ENCODE results near the gene GNA14. TPM values are rescaled to one million over a fixed set of nuclear protein-coding genes. Genes with fewer than 3 reads are reported as not detected.

GNA14 gene
- total RNA-seq, 1 experiment from 2014 or later, result 1.2 TPM

DNA sequence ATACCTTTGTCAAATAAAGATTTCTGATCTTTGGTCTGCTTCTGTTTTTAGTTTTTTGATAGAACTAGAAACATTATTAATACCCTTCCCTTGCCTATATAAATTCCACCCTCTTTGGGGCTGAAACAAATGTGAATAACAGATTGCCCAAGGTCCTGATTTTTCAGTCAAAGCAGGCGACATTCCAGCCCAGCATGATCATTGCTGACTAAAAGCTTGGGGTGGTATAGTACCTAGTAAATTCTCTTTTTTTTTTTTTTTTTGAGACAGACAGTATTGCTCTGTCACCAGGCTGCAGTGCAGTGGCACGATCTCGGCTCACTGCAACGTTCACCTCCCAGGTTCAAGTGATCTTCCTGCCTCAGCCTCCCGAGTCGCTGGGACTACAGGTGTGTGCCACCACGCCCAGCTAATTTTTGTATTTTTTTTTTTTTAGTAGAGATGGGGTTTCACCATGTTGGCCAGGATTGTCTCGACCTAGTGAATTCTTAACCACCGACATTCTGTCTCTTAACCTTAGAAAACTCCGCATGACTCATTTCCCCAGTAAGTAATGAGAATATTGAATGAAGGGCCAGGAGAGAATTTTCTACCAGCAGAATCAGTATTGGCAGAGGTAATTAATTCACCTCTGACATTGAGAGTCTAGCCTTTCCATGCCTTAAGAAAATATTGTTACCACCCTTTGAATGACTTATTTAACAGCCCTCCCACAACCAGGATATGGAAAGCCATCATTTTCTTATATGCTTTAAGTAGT, 226.4 kb downstream of the GNA14 start:
- H3K9ac ChIP-seq (ENCODE audit: low read length), result no peak overlapping the region
- no peak overlapping the region for H3K27ac ChIP-seq (ENCODE audit: low read length)
- H3K9me3 ChIP-seq (ENCODE audit: low read length), result no peaks in the 10 kb centered on the region
- DNase-seq (no peak), ATAC-seq (no peak)
- H3K4me3 ChIP-seq (ENCODE audit: low read length), result no peak overlapping the region
- TF ChIP-seq EZH2 (IDR thresholded peaks at IDR 0.05; ENCODE audit: low read length, unreplicated experiment), result no peak
- TF ChIP-seq, protein P1, sequence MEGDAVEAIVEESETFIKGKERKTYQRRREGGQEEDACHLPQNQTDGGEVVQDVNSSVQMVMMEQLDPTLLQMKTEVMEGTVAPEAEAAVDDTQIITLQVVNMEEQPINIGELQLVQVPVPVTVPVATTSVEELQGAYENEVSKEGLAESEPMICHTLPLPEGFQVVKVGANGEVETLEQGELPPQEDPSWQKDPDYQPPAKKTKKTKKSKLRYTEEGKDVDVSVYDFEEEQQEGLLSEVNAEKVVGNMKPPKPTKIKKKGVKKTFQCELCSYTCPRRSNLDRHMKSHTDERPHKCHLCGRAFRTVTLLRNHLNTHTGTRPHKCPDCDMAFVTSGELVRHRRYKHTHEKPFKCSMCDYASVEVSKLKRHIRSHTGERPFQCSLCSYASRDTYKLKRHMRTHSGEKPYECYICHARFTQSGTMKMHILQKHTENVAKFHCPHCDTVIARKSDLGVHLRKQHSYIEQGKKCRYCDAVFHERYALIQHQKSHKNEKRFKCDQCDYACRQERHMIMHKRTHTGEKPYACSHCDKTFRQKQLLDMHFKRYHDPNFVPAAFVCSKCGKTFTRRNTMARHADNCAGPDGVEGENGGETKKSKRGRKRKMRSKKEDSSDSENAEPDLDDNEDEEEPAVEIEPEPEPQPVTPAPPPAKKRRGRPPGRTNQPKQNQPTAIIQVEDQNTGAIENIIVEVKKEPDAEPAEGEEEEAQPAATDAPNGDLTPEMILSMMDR (conservative IDR thresholded peaks at IDR 0.05; ENCODE audit: low read depth, low read length), result no peak
- TF ChIP-seq EZH2phosphoT487 (IDR thresholded peaks at IDR 0.05; ENCODE audit: borderline replicate concordance, low read length), result no peak
- H4K20me1 ChIP-seq (ENCODE audit: low read length), result no peaks in the 10 kb centered on the region
- intact Hi-C loops (cut with micrococcal nuclease), result no loop called here
- no peaks in the 10 kb centered on the region for H3K79me2 ChIP-seq (ENCODE audit: low read length)
- no peak overlapping the region for H3K4me2 ChIP-seq (ENCODE audit: low read length)
- H3K9me2 ChIP-seq (replicated peaks; ENCODE audit: low read length), result no peaks in the 10 kb centered on the region
- H3F3A ChIP-seq (ENCODE audit: low read length, unreplicated experiment), result no peaks in the 10 kb centered on the region
- BruUV-seq (replicated peaks), result no TSS peak
- POLR2A ChIA-PET (ENCODE audit: unreplicated experiment), result no interaction called here
- CTCF ChIA-PET, result no interaction called here
- H2AFZ ChIP-seq (ENCODE audit: low read length), result no peak overlapping the region
- peaks cover 8% of the 10 kb centered on the region for H3K4me1 ChIP-seq (ENCODE audit: insufficient read depth, low read length)
- H3K36me3 ChIP-seq (ENCODE audit: low read depth, low read length), result no peaks in the 10 kb centered on the region
- no peaks in the 10 kb centered on the region for H3K27me3 ChIP-seq (ENCODE audit: low read length)

DNA sequence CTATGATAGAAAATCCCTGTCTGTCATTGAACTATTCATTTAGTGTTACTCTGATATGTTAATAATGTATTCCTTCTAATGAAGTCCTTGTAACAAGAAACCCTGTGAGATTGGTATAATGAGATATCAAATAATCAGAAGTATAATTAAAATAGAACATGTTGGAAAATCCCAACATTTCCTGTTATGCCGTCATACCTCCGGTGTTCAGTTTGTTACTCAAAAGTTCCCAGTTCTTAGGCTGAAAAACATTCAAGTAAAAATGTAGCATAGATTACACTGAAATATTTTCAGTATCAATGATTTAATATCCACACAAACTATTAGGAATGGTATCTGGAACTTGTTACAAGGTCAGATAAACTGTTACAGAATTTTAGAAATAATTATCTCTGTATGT, 227.5 kb downstream of the GNA14 start:
- ATAC-seq, result no peak
- Histone ChIP-seq H3K9me2 (replicated peaks; ENCODE audit: low read length) (no peaks in the 10 kb centered on the region), H3K9me3 (ENCODE audit: low read length) (no peaks in the 10 kb centered on the region), H3K4me2 (ENCODE audit: low read length) (no peak overlapping the region), H3K4me3 (ENCODE audit: low read length) (no peak overlapping the region), H3K27ac (ENCODE audit: low read length) (no peak overlapping the region), H2AFZ (ENCODE audit: low read length) (no peak overlapping the region), H3K79me2 (ENCODE audit: low read length) (no peaks in the 10 kb centered on the region), H3F3A (ENCODE audit: low read length, unreplicated experiment) (no peaks in the 10 kb centered on the region), H3K9ac (ENCODE audit: low read length) (no peak overlapping the region), H4K20me1 (ENCODE audit: low read length) (no peaks in the 10 kb centered on the region), H3K27me3 (ENCODE audit: low read length) (no peaks in the 10 kb centered on the region), H3K36me3 (ENCODE audit: low read depth, low read length) (no peaks in the 10 kb centered on the region), H3K4me1 (ENCODE audit: insufficient read depth, low read length) (peaks cover 8% of the 10 kb centered on the region)
- ChIA-PET POLR2A (ENCODE audit: unreplicated experiment) (no interaction called here), CTCF (no interaction called here)
- TF ChIP-seq, protein P1 (conservative IDR thresholded peaks at IDR 0.05; ENCODE audit: low read depth, low read length), result no peak
- TF ChIP-seq EZH2phosphoT487 (IDR thresholded peaks at IDR 0.05; ENCODE audit: borderline replicate concordance, low read length) (no peak), EZH2 (IDR thresholded peaks at IDR 0.05; ENCODE audit: low read length, unreplicated experiment) (no peak)
- no TSS peak for BruUV-seq (replicated peaks)
- intact Hi-C loops (cut with micrococcal nuclease), result no loop called here
- DNase-seq, result no peak

DNA sequence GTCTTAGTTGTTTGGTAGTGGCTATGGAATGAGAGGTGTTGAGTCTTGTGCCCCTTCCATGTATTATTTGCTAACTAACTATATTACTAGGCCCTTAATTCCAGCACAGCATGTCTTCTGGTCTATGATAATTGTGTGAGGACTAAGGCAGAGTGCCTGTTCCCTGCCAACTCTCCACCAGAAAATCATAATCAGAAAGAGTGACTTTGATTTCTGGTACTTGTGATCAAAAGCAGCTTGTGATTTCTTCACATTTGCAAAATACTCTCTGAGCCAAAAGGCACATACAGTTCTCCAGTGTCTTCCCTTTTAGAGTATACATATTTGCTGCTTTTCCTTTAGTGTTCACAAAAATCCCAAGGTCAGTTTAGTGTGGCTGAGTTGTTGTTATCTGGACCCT, 229.9 kb downstream of the GNA14 start:
- H3K9ac ChIP-seq (ENCODE audit: low read length), result no peak overlapping the region
- no peak for DNase-seq
- no peaks in the 10 kb centered on the region for H3F3A ChIP-seq (ENCODE audit: low read length, unreplicated experiment)
- ChIA-PET CTCF (no interaction called here), POLR2A (ENCODE audit: unreplicated experiment) (interaction anchor here (0.6 kb wide), 1 partner anchor 78 kb away, joined by 4 read pairs; no protein-coding TSS in a partner anchor)
- no peaks in the 10 kb centered on the region for H3K79me2 ChIP-seq (ENCODE audit: low read length)
- H3K9me3 ChIP-seq (ENCODE audit: low read length), result no peaks in the 10 kb centered on the region
- no peaks in the 10 kb centered on the region for H3K9me2 ChIP-seq (replicated peaks; ENCODE audit: low read length)
- no peaks in the 10 kb centered on the region for H4K20me1 ChIP-seq (ENCODE audit: low read length)
- TF ChIP-seq EZH2 (IDR thresholded peaks at IDR 0.05; ENCODE audit: low read length, unreplicated experiment) (no peak), EZH2phosphoT487 (IDR thresholded peaks at IDR 0.05; ENCODE audit: borderline replicate concordance, low read length) (no peak)
- TF ChIP-seq, protein P1 (conservative IDR thresholded peaks at IDR 0.05; ENCODE audit: low read depth, low read length), result no peak
- peaks cover 8% of the 10 kb centered on the region for H3K4me1 ChIP-seq (ENCODE audit: insufficient read depth, low read length)
- no peak for ATAC-seq
- no TSS peak for BruUV-seq (replicated peaks)
- no peak overlapping the region for H3K4me2 ChIP-seq (ENCODE audit: low read length)
- no peak overlapping the region for H3K4me3 ChIP-seq (ENCODE audit: low read length)
- no peaks in the 10 kb centered on the region for H3K27me3 ChIP-seq (ENCODE audit: low read length)
- no peaks in the 10 kb centered on the region for H3K36me3 ChIP-seq (ENCODE audit: low read depth, low read length)
- intact Hi-C loops (cut with micrococcal nuclease), result no loop called here
- H3K27ac ChIP-seq (ENCODE audit: low read length), result no peak overlapping the region
- no peak overlapping the region for H2AFZ ChIP-seq (ENCODE audit: low read length)

All from PC-3 (cell line).